ENCODE results near the gene TARBP2. TPM values are rescaled to one million over a fixed set of nuclear protein-coding genes. Genes with fewer than 3 reads are reported as not detected.

TARBP2 gene
- total RNA-seq, 1 experiment from 2014 or later, result 47.8 TPM

GRCh38 chr12:53461591-53461990, 39.5 kb upstream of the TARBP2 start:
- H3K27ac ChIP-seq, result no peak overlapping the region
- H3K9me2 ChIP-seq (ENCODE audit: insufficient read depth), result no peaks in the 10 kb centered on the region
- TF ChIP-seq, protein P1, sequence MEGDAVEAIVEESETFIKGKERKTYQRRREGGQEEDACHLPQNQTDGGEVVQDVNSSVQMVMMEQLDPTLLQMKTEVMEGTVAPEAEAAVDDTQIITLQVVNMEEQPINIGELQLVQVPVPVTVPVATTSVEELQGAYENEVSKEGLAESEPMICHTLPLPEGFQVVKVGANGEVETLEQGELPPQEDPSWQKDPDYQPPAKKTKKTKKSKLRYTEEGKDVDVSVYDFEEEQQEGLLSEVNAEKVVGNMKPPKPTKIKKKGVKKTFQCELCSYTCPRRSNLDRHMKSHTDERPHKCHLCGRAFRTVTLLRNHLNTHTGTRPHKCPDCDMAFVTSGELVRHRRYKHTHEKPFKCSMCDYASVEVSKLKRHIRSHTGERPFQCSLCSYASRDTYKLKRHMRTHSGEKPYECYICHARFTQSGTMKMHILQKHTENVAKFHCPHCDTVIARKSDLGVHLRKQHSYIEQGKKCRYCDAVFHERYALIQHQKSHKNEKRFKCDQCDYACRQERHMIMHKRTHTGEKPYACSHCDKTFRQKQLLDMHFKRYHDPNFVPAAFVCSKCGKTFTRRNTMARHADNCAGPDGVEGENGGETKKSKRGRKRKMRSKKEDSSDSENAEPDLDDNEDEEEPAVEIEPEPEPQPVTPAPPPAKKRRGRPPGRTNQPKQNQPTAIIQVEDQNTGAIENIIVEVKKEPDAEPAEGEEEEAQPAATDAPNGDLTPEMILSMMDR (conservative IDR thresholded peaks at IDR 0.05), result no peak
- no peak for TF ChIP-seq EZH2 (IDR thresholded peaks at IDR 0.05; ENCODE audit: low read depth)
- peaks cover 81% of the 10 kb centered on the region for H3F3A ChIP-seq (ENCODE audit: insufficient read depth, low read depth)
- no peak for DNase-seq
- ChIA-PET POLR2A (ENCODE audit: unreplicated experiment) (no interaction called here), CTCF (no interaction called here)
- intact Hi-C loops (cut with micrococcal nuclease; ENCODE audit: unreplicated experiment), result no loop called here
- no peak overlapping the region for H3K4me3 ChIP-seq
- H3K4me2 ChIP-seq, result no peak overlapping the region
- H3K79me2 ChIP-seq (ENCODE audit: low read depth), result peaks cover 78% of the 10 kb centered on the region
- BruUV-seq (replicated peaks), result no TSS peak
- H3K9me3 ChIP-seq (ENCODE audit: insufficient read depth, low read depth), result no peaks in the 10 kb centered on the region
- H3K27me3 ChIP-seq (ENCODE audit: insufficient read depth, low read depth), result no peaks in the 10 kb centered on the region
- H3K36me3 ChIP-seq (ENCODE audit: low read depth), result peaks cover 87% of the 10 kb centered on the region
- no peaks in the 10 kb centered on the region for H3K4me1 ChIP-seq (replicated peaks; ENCODE audit: insufficient read depth)
- H4K20me1 ChIP-seq (ENCODE audit: insufficient read depth), result peaks cover 97% of the 10 kb centered on the region
- no peak overlapping the region for H2AFZ ChIP-seq

DNA sequence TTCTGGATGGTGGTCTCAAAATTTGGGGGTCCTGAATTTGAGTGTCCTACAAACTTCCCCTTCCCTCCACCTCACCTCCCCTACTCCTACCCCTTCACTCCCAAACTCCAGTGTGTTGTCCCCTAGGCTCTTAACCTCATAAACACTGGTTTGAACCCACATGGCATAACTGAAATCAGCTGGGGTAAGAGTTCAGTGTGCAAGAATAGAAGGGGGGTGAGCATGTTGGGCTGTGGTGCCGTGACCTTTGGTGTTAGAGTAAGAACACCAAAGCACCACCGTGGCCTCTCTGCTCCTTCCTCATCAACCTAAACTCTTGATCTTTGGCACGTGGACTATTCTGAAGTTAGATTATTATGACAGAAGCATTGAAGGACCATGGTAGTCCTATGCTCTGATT, 38.1 kb upstream of the TARBP2 start:
- no peak for DNase-seq
- H3K9me2 ChIP-seq (ENCODE audit: insufficient read depth), result no peaks in the 10 kb centered on the region
- TF ChIP-seq EZH2 (IDR thresholded peaks at IDR 0.05; ENCODE audit: low read depth), result no peak
- TF ChIP-seq, protein P1 (conservative IDR thresholded peaks at IDR 0.05), result no peak
- no peak overlapping the region for H3K4me2 ChIP-seq
- H3K9me3 ChIP-seq (ENCODE audit: insufficient read depth, low read depth), result no peaks in the 10 kb centered on the region
- no TSS peak for BruUV-seq (replicated peaks)
- peaks cover 87% of the 10 kb centered on the region for H3K36me3 ChIP-seq (ENCODE audit: low read depth)
- POLR2A ChIA-PET (ENCODE audit: unreplicated experiment), result no interaction called here
- H3K27ac ChIP-seq, result no peak overlapping the region
- H4K20me1 ChIP-seq (ENCODE audit: insufficient read depth), result peaks cover 97% of the 10 kb centered on the region
- peaks cover 82% of the 10 kb centered on the region for H3F3A ChIP-seq (ENCODE audit: insufficient read depth, low read depth)
- H3K27me3 ChIP-seq (ENCODE audit: insufficient read depth, low read depth), result no peaks in the 10 kb centered on the region
- intact Hi-C loops (cut with micrococcal nuclease; ENCODE audit: unreplicated experiment), result no loop called here
- CTCF ChIA-PET, result no interaction called here
- H3K79me2 ChIP-seq (ENCODE audit: low read depth), result peaks cover 71% of the 10 kb centered on the region
- no peak overlapping the region for H2AFZ ChIP-seq
- H3K4me3 ChIP-seq, result no peak overlapping the region
- H3K4me1 ChIP-seq (replicated peaks; ENCODE audit: insufficient read depth), result no peaks in the 10 kb centered on the region

DNA sequence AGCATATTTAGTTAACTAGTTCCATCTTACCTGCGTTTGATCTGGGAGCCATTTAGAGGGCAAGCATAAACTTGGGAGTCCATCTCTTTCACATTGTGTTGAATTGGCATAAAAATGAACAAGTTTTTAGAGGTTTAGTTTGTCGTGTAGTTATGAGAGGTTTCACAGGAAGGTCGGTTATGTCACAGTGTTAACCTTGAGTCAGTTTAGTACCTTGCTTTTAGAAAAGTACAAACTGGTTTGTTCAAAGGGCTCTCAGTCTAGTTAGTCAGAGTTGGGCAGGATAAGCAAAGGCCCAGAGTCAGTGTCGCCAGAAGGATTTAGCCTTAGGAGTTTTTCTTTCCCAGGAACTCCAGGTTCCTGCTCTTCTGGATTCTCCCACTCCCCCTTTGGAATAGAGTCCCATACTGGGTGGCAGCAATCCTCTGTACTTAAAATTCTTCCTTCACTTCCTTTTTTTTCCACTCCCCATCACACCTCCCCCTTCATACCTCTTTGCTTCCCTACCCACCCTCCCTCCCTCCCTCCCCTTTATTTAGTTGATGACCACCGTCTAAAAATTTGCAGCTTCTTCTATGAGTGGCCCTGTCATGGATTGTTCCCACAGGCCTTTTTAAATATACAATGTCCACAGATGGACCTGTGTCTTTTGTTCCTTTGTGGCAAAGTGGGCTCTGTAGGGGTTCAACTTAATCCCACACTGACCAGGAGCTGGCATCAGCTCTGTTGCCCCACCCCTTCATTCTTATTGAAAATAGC, 37.1 kb upstream of the TARBP2 start:
- H3K79me2 ChIP-seq (ENCODE audit: low read depth), result peaks cover 69% of the 10 kb centered on the region
- CTCF ChIA-PET, result no interaction called here
- no peak overlapping the region for H2AFZ ChIP-seq
- H3K4me3 ChIP-seq, result no peak overlapping the region
- POLR2A ChIA-PET (ENCODE audit: unreplicated experiment), result no interaction called here
- H3K4me1 ChIP-seq (replicated peaks; ENCODE audit: insufficient read depth), result no peaks in the 10 kb centered on the region
- no TSS peak for BruUV-seq (replicated peaks)
- H3K9me2 ChIP-seq (ENCODE audit: insufficient read depth), result no peaks in the 10 kb centered on the region
- H3K36me3 ChIP-seq (ENCODE audit: low read depth), result peaks cover 89% of the 10 kb centered on the region
- H4K20me1 ChIP-seq (ENCODE audit: insufficient read depth), result peaks cover 97% of the 10 kb centered on the region
- TF ChIP-seq EZH2 (IDR thresholded peaks at IDR 0.05; ENCODE audit: low read depth), result no peak
- TF ChIP-seq, protein P1 (conservative IDR thresholded peaks at IDR 0.05), result no peak
- no peak for DNase-seq
- H3F3A ChIP-seq (ENCODE audit: insufficient read depth, low read depth), result peaks cover 83% of the 10 kb centered on the region
- H3K27ac ChIP-seq, result no peak overlapping the region
- H3K9me3 ChIP-seq (ENCODE audit: insufficient read depth, low read depth), result no peaks in the 10 kb centered on the region
- no peaks in the 10 kb centered on the region for H3K27me3 ChIP-seq (ENCODE audit: insufficient read depth, low read depth)
- intact Hi-C loops (cut with micrococcal nuclease; ENCODE audit: unreplicated experiment), result no loop called here
- H3K4me2 ChIP-seq, result no peak overlapping the region

Data from PC-9 (cell line).